Vagina (tissue), 2 donors: ENCODE measurements around the gene ANXA2. TPM values are rescaled to one million over a fixed set of nuclear protein-coding genes. Genes with fewer than 3 reads are reported as not detected.

ENCODE experiments used
- DNase-seq, 2 donors: peaks; one replicate each; pipeline ENCODE4 v3.0.0-alpha.2; 2017; ENCODE audit errors: extremely low spot score in 2 of 2
- H3K27ac ChIP-seq: fragments of 200-600 bp; sonication (generic); one replicate; pipeline ENCODE4 v1.5.1; 2019
- H3K27me3 ChIP-seq: fragments of 200-600 bp; sonication (generic); one replicate; pipeline ENCODE4 v1.5.1; 2019
- H3K36me3 ChIP-seq, 2 donors: fragments of 200-600 bp; sonication (generic); one replicate each; pipeline ENCODE4 v1.5.1; 2017 to 2019
- H3K4me1 ChIP-seq: fragments of 200-600 bp; sonication (generic); one replicate; pipeline ENCODE4 v1.5.1; 2019
- H3K4me3 ChIP-seq, 2 donors: fragments of 200-600 bp; sonication (generic); 1 replicate in 1 of 2; 2 replicates in 1 of 2; pipeline ENCODE4 v1.5.1; 2016 to 2019
- H3K9me3 ChIP-seq: fragments of 200-600 bp; sonication (generic); one replicate; pipeline ENCODE4 v1.5.1; 2019
- CTCF ChIP-seq, 3 experiments: fragments of 450-650 bp in 2 of 3; fragments of 200-600 bp in 1 of 3; sonication (generic) in 1 of 3; IDR thresholded peaks; one replicate each; pipeline ENCODE4 v1.5.1; 2017 to 2019; ENCODE audit warnings: antibody characterized with exemption in 3 of 3, mild to moderate bottlenecking in 2 of 3, moderate library complexity in 2 of 3
- POLR2A ChIP-seq, 2 donors: fragments of 450-650 bp; IDR thresholded peaks; one replicate each; pipeline ENCODE4 v1.6.1; 2017; ENCODE audit warnings: antibody characterized with exemption in 2 of 2, mild to moderate bottlenecking in 2 of 2, moderate library complexity in 2 of 2
- POLR2AphosphoS5 ChIP-seq, 2 donors: sonication (generic); formaldehyde crosslinking; IDR thresholded peaks; one replicate each; pipeline ENCODE4 v1.9.0; 2017; ENCODE audit warnings: antibody characterized with exemption in 2 of 2, mild to moderate bottlenecking in 2 of 2, low read depth in 1 of 2; ENCODE audit not compliant: insufficient read depth in 1 of 2
- intact Hi-C: fragments of 100-400 bp; cut with DNase I; formaldehyde crosslinking; loops from one replicate; pipeline ENCODE4 v1.15.1; 2023
- total RNA-seq: library from RNA; depleted of rRNA; stranded (reverse); fragments of >200 nt; gene quantifications from one replicate; pipeline ENCODE4 v1.2.3, GENCODE V29; 2016

ANXA2 gene
- total RNA-seq, 1 donor from 2014 or later: 1,230 TPM

GRCh38 chr15:60424006-60424405, 26.2 kb upstream of the ANXA2 start:
- H3K4me1 ChIP-seq: peaks cover 20% of the 10 kb centered on the region
- intact Hi-C loops: no loop called here
- no peak for DNase-seq
- H3K9me3 ChIP-seq: no peaks in the 10 kb centered on the region
- no peaks in the 10 kb centered on the region for H3K27me3 ChIP-seq
- no peak overlapping the region for H3K4me3 ChIP-seq
- no peak for TF ChIP-seq CTCF (IDR thresholded peaks at IDR 0.05)
- no peak for TF ChIP-seq POLR2A (IDR thresholded peaks at IDR 0.05)
- TF ChIP-seq POLR2AphosphoS5 (IDR thresholded peaks at IDR 0.05; ENCODE audit: insufficient read depth in 1 of 2, low read depth in 1 of 2): no peak
- H3K36me3 ChIP-seq: no peaks in the 10 kb centered on the region
- H3K27ac ChIP-seq: no peak overlapping the region

- no peak for DNase-seq
- Histone ChIP-seq H3K4me3 (no peak overlapping the region), H3K9me3 (no peaks in the 10 kb centered on the region), H3K36me3 (no peaks in the 10 kb centered on the region), H3K4me1 (peaks cover 20% of the 10 kb centered on the region), H3K27ac (no peak overlapping the region), H3K27me3 (no peaks in the 10 kb centered on the region)
- TF ChIP-seq POLR2AphosphoS5 (IDR thresholded peaks at IDR 0.05; ENCODE audit: insufficient read depth in 1 of 2, low read depth in 1 of 2) (no peak), POLR2A (IDR thresholded peaks at IDR 0.05) (no peak), CTCF (IDR thresholded peaks at IDR 0.05) (no peak)
- intact Hi-C loops: no loop called here
These were observed 25.8 kb upstream of the ANXA2 start for GRCh38 chr15:60423537-60423936.

GRCh38 chr15:60421544-60421943, 23.8 kb upstream of the ANXA2 start:
- Histone ChIP-seq H3K9me3 (no peaks in the 10 kb centered on the region), H3K4me3 (no peak overlapping the region), H3K4me1 (peaks cover 10% of the 10 kb centered on the region), H3K27ac (no peak overlapping the region), H3K36me3 (no peaks in the 10 kb centered on the region), H3K27me3 (no peaks in the 10 kb centered on the region)
- intact Hi-C loops: no loop called here
- TF ChIP-seq POLR2A (IDR thresholded peaks at IDR 0.05): no peak
- no peak for TF ChIP-seq POLR2AphosphoS5 (IDR thresholded peaks at IDR 0.05; ENCODE audit: insufficient read depth in 1 of 2, low read depth in 1 of 2)
- no peak for TF ChIP-seq CTCF (IDR thresholded peaks at IDR 0.05)
- no peak for DNase-seq

- Histone ChIP-seq H3K4me1 (peaks cover 5% of the 10 kb centered on the region), H3K27me3 (no peaks in the 10 kb centered on the region), H3K27ac (no peak overlapping the region), H3K4me3 (no peak overlapping the region), H3K9me3 (no peaks in the 10 kb centered on the region), H3K36me3 (no peaks in the 10 kb centered on the region)
- no peak for TF ChIP-seq CTCF (IDR thresholded peaks at IDR 0.05)
- no peak for TF ChIP-seq POLR2A (IDR thresholded peaks at IDR 0.05)
- TF ChIP-seq POLR2AphosphoS5 (IDR thresholded peaks at IDR 0.05; ENCODE audit: insufficient read depth in 1 of 2, low read depth in 1 of 2): no peak
- DNase-seq: no peak
- intact Hi-C loops: no loop called here
These were observed 22.5 kb upstream of the ANXA2 start for GRCh38 chr15:60420203-60420716.

GRCh38 chr15:60419753-60420152, 22.0 kb upstream of the ANXA2 start:
- no peaks in the 10 kb centered on the region for H3K36me3 ChIP-seq
- peaks cover 5% of the 10 kb centered on the region for H3K4me1 ChIP-seq
- H3K9me3 ChIP-seq: no peaks in the 10 kb centered on the region
- no peak overlapping the region for H3K4me3 ChIP-seq
- no peak overlapping the region for H3K27ac ChIP-seq
- DNase-seq: no peak
- no peaks in the 10 kb centered on the region for H3K27me3 ChIP-seq
- TF ChIP-seq POLR2AphosphoS5 (IDR thresholded peaks at IDR 0.05; ENCODE audit: insufficient read depth in 1 of 2, low read depth in 1 of 2): no peak
- intact Hi-C loops: no loop called here
